Kidney epithelial cell (primary cell): ENCODE results near the gene RPGR. TPM values are rescaled to one million over a fixed set of nuclear protein-coding genes. Genes with fewer than 3 reads are reported as not detected.

Source experiments
- DNase-seq: peaks from one replicate; pipeline ENCODE4 v3.0.0-alpha.2; 2010; ENCODE audit warnings: low read depth
- H3K27me3 ChIP-seq: 2 replicates; pipeline ENCODE4 v1.6.0; 2011; ENCODE audit warnings: low read length; ENCODE audit not compliant: control insufficient read depth, insufficient read depth
- H3K36me3 ChIP-seq: 2 replicates; pipeline ENCODE4 v1.5.1; 2011; ENCODE audit warnings: low read length; ENCODE audit not compliant: control insufficient read depth, insufficient read depth
- H3K4me3 ChIP-seq: 2 replicates; pipeline ENCODE4 v1.5.1; 2011; ENCODE audit warnings: low read depth, mild to moderate bottlenecking, control low read depth, low read length
- total RNA-seq: library from RNA; depleted of rRNA; stranded (reverse); fragments of >200 nt; gene quantifications from 2 replicates; pipeline ENCODE4 v1.2.3, GENCODE V29; 2015
- TF ChIP-seq, protein P1 (sequence below): IDR thresholded peaks from 2 replicates; pipeline ENCODE4 v1.5.1; 2011; ENCODE audit warnings: mild to moderate bottlenecking, moderate library complexity, low read length, control low read depth, inconsistent platforms; ENCODE audit not compliant: insufficient read depth, poor library complexity, severe bottlenecking

Gene RPGR
- total RNA-seq, 1 donor from 2014 or later, result 4.6 TPM

DNA sequence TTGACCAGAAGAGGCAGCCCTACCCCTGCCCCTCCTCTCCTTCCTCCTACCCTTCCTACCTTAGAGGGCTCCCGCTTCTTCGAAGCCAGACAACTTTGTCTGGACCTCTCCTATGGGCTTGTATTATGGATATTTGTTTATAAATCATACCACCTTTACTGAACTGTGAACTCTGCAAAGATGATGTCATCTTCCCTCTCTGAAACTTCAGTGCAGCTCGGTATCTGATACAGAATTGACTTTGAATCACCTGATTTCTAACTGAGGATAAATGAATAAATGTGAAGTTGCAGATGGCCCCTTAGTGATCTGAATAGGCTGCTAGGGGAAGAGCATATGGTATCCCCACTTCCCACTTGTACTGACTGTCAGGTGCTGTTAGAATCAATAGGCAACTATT is 24.0 kb upstream of the RPGR start:
- no peak overlapping the region for H3K4me3 ChIP-seq
- TF ChIP-seq, protein P1, sequence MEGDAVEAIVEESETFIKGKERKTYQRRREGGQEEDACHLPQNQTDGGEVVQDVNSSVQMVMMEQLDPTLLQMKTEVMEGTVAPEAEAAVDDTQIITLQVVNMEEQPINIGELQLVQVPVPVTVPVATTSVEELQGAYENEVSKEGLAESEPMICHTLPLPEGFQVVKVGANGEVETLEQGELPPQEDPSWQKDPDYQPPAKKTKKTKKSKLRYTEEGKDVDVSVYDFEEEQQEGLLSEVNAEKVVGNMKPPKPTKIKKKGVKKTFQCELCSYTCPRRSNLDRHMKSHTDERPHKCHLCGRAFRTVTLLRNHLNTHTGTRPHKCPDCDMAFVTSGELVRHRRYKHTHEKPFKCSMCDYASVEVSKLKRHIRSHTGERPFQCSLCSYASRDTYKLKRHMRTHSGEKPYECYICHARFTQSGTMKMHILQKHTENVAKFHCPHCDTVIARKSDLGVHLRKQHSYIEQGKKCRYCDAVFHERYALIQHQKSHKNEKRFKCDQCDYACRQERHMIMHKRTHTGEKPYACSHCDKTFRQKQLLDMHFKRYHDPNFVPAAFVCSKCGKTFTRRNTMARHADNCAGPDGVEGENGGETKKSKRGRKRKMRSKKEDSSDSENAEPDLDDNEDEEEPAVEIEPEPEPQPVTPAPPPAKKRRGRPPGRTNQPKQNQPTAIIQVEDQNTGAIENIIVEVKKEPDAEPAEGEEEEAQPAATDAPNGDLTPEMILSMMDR, result no peak
- H3K27me3 ChIP-seq, result no peaks in the 10 kb centered on the region
- no peak for DNase-seq
- H3K36me3 ChIP-seq, result no peaks in the 10 kb centered on the region

DNA sequence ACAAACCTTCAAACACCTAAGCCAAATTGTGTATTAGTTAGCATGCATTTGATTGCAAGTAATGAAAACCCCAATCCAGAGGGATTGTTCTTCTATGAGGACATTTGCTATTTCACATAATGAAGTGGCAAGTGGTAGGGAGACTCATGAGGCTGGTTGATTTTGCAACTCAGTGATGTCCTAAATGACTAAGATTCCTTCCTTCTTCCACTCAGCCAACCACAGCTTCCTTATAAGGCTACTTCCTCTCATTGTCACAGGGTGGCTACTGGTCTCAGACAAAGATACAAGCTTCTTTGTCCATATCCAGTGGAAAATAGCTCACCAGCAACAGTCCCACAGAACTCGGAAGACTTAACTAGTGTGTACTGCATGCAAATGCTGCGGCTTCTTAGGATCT is 19.8 kb upstream of the RPGR start:
- DNase-seq, result peak; percentile 65
- H3K27me3 ChIP-seq, result no peaks in the 10 kb centered on the region
- TF ChIP-seq, protein P1, result no peak
- no peaks in the 10 kb centered on the region for H3K36me3 ChIP-seq
- H3K4me3 ChIP-seq, result no peak overlapping the region

DNA sequence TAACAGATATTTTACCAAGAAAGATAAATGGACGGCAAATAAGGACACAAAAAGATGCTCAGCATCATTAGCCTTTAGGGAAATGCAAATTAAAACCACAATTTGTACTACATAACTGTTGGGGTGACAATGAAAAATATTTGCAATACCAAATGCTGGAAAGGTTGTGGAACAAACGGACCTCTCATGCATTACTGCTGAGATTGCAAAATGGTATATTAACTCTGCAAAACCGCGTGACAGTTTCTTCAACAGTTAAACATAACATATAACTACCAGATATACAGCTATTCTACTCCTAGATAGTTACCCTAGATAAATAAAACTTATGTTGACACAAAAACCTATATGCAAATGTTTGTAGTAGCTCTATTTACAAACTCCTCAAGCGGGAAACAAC is 18.8 kb upstream of the RPGR start:
- Histone ChIP-seq H3K27me3 (no peaks in the 10 kb centered on the region), H3K4me3 (no peak overlapping the region), H3K36me3 (no peaks in the 10 kb centered on the region)
- no peak for DNase-seq
- TF ChIP-seq, protein P1, result no peak

GRCh38 chrX:38342853-38343778 is 15.8 kb upstream of the RPGR start:
- no peak for DNase-seq
- no peaks in the 10 kb centered on the region for H3K36me3 ChIP-seq
- H3K4me3 ChIP-seq, result no peak overlapping the region
- TF ChIP-seq, protein P1, result no peak
- H3K27me3 ChIP-seq, result no peaks in the 10 kb centered on the region

DNA sequence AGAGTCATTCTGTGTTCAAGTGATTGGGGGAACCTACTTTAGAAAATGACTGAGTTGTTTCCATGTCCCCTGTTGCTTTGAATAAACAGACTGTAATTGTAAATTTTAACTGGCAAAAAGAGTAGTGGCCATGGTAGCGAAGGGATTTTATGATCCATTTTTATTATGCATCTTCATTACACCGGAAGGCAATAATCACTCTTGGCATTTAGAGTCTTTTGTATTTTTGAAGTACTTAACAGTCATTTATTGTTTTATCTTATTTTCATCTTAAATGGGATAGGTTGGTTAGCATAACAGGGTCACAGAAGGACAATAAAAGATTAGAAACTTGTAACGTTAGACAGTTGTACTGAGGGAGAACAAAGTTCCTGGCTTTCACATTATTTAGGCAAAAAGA is 14.1 kb upstream of the RPGR start:
- H3K36me3 ChIP-seq, result no peaks in the 10 kb centered on the region
- H3K27me3 ChIP-seq, result no peaks in the 10 kb centered on the region
- H3K4me3 ChIP-seq, result no peak overlapping the region
- TF ChIP-seq, protein P1, result no peak
- DNase-seq, result no peak
